NCI-H748 (cell line): ENCODE measurements around the gene ATE1.
"Not testable (repeated sequence)": the region's sequence is repeated elsewhere in the genome, so short reads cannot be mapped to it uniquely, and the experiment has no call there.

ENCODE experiments used
- DNase-seq: peaks from one replicate; lab custom pipeline; 2025; ENCODE audit not compliant: unreplicated experiment; lab: John Stamatoyannopoulos, UW

The ATE1 gene

GRCh38 chr10:121833387-121833786 is 94.4 kb downstream of the ATE1 start:
- DNase-seq, result no peak

GRCh38 chr10:121832647-121833046 is 95.2 kb downstream of the ATE1 start:
- no peak for DNase-seq

GRCh38 chr10:121831777-121832176 is 96.1 kb downstream of the ATE1 start:
- peak; percentile 0 for DNase-seq

GRCh38 chr10:121831237-121831636 is 96.6 kb downstream of the ATE1 start:
- no peak for DNase-seq

- DNase-seq, result no peak
These were observed 97.7 kb downstream of the ATE1 start for GRCh38 chr10:121830101-121830500.

- DNase-seq, result no peak
These were observed 99.8 kb downstream of the ATE1 start for GRCh38 chr10:121828045-121828444.

GRCh38 chr10:121826773-121827172 is 101.1 kb downstream of the ATE1 start:
- DNase-seq, result not testable (repeated sequence)

- peak; percentile 20 for DNase-seq
These were observed 103.8 kb downstream of the ATE1 start for GRCh38 chr10:121823993-121824463.

- no peak for DNase-seq
These were observed 105.1 kb downstream of the ATE1 start for GRCh38 chr10:121822724-121823123.

- no peak for DNase-seq
These were observed 105.7 kb downstream of the ATE1 start for GRCh38 chr10:121822180-121822579.

GRCh38 chr10:121819049-121819448 is 108.8 kb downstream of the ATE1 start:
- DNase-seq, result no peak

GRCh38 chr10:121818599-121818998 is 109.2 kb downstream of the ATE1 start:
- no peak for DNase-seq

GRCh38 chr10:121816197-121816596 is 111.6 kb downstream of the ATE1 start:
- no peak for DNase-seq

- DNase-seq, result no peak
These were observed 114.0 kb downstream of the ATE1 start for GRCh38 chr10:121813857-121814256.

- DNase-seq, result no peak
These were observed 114.5 kb downstream of the ATE1 start for GRCh38 chr10:121813211-121813815.

- no peak for DNase-seq
These were observed 115.8 kb downstream of the ATE1 start for GRCh38 chr10:121812031-121812430.

- no peak for DNase-seq
These were observed 116.4 kb downstream of the ATE1 start for GRCh38 chr10:121811386-121811785.

- DNase-seq, result no peak
These were observed 119.0 kb downstream of the ATE1 start for GRCh38 chr10:121808835-121809234.

GRCh38 chr10:121804460-121804859 is 123.4 kb downstream of the ATE1 start:
- no peak for DNase-seq

GRCh38 chr10:121803611-121804010 is 124.2 kb downstream of the ATE1 start:
- DNase-seq, result no peak

GRCh38 chr10:121800831-121801230 is 127.0 kb downstream of the ATE1 start:
- no peak for DNase-seq

GRCh38 chr10:121800146-121800545 is 127.7 kb downstream of the ATE1 start:
- no peak for DNase-seq

- DNase-seq, result no peak
These were observed 130.3 kb downstream of the ATE1 start for GRCh38 chr10:121797490-121797889.
